BLaER1 treated with 17β-estradiol and CSF1 and Interleukin-3, amounts not matched to agents 10 nM and 100 nM (cell line): ENCODE measurements around the gene GUCY1A2.

Experiments
- H3K27ac ChIP-seq, 11 experiments: shearing (Covaris generic); formaldehyde crosslinking; 2 replicates each; pipeline ENCODE4 v1.8.1; 2022
- H3K27me3 ChIP-seq, 11 experiments: shearing (Covaris generic); formaldehyde crosslinking; 2 replicates each; pipeline ENCODE4 v1.8.1; 2022
- H3K36me3 ChIP-seq, 11 experiments: shearing (Covaris generic); formaldehyde crosslinking; 2 replicates each; pipeline ENCODE4 v1.8.1; 2022
- H3K4me1 ChIP-seq, 10 experiments: shearing (Covaris generic); formaldehyde crosslinking; 2 replicates each; pipeline ENCODE4 v1.8.1; 2022
- H3K4me2 ChIP-seq, 11 experiments: shearing (Covaris generic); formaldehyde crosslinking; 2 replicates each; pipeline ENCODE4 v1.8.1; 2022
- H3K4me3 ChIP-seq, 10 experiments: shearing (Covaris generic); formaldehyde crosslinking; 2 replicates each; pipeline ENCODE4 v1.8.1; 2022
- H3K9ac ChIP-seq, 11 experiments: shearing (Covaris generic); formaldehyde crosslinking; 2 replicates each; pipeline ENCODE4 v1.8.1; 2022
- H3K9me3 ChIP-seq, 11 experiments: shearing (Covaris generic); formaldehyde crosslinking; replicated peaks in 1 of 11; 2 replicates each; pipeline ENCODE4 v1.8.1; 2022
- H4K20me1 ChIP-seq, 11 experiments: shearing (Covaris generic); formaldehyde crosslinking; 2 replicates each; pipeline ENCODE4 v1.8.1; 2022
- Cebpa-rat ChIP-seq, 11 experiments: shearing (Covaris generic); IDR thresholded peaks; 2 replicates each; pipeline ENCODE4 v1.8.1; 2022

Gene GUCY1A2

GRCh38 chr11:106717222-106717621, 301.1 kb downstream of the GUCY1A2 start:
- Histone ChIP-seq H3K9ac (no peak overlapping the region), H4K20me1 (no peaks in the 10 kb centered on the region), H3K9me3 (no peaks in the 10 kb centered on the region), H3K4me2 (no peak overlapping the region), H3K4me3 (no peak overlapping the region), H3K27ac (no peak overlapping the region), H3K27me3 (no peaks in the 10 kb centered on the region), H3K36me3 (no peaks in the 10 kb centered on the region), H3K4me1 (no peaks in the 10 kb centered on the region)
- TF ChIP-seq Cebpa-rat (IDR thresholded peaks at IDR 0.05), result no peak

GRCh38 chr11:106714199-106714598, 304.1 kb downstream of the GUCY1A2 start:
- Histone ChIP-seq H4K20me1 (no peaks in the 10 kb centered on the region), H3K4me2 (no peak overlapping the region), H3K27me3 (no peaks in the 10 kb centered on the region), H3K4me1 (no peaks in the 10 kb centered on the region), H3K4me3 (no peak overlapping the region), H3K9ac (no peak overlapping the region), H3K9me3 (no peaks in the 10 kb centered on the region), H3K27ac (no peak overlapping the region), H3K36me3 (no peaks in the 10 kb centered on the region)
- no peak for TF ChIP-seq Cebpa-rat (IDR thresholded peaks at IDR 0.05)

- no peak overlapping the region for H3K4me3 ChIP-seq
- H3K4me1 ChIP-seq, result no peaks in the 10 kb centered on the region
- no peak overlapping the region for H3K9ac ChIP-seq
- H3K36me3 ChIP-seq, result no peaks in the 10 kb centered on the region
- TF ChIP-seq Cebpa-rat (IDR thresholded peaks at IDR 0.05), result no peak
- no peaks in the 10 kb centered on the region for H3K27me3 ChIP-seq
- H3K4me2 ChIP-seq, result no peak overlapping the region
- no peaks in the 10 kb centered on the region for H4K20me1 ChIP-seq
- no peaks in the 10 kb centered on the region for H3K9me3 ChIP-seq
- H3K27ac ChIP-seq, result no peak overlapping the region
These were observed 309.9 kb downstream of the GUCY1A2 start for GRCh38 chr11:106708348-106708747.

- H3K4me3 ChIP-seq, result no peak overlapping the region
- H3K9ac ChIP-seq, result no peak overlapping the region
- no peaks in the 10 kb centered on the region for H3K9me3 ChIP-seq
- H3K36me3 ChIP-seq, result no peaks in the 10 kb centered on the region
- no peaks in the 10 kb centered on the region for H4K20me1 ChIP-seq
- H3K4me1 ChIP-seq, result no peaks in the 10 kb centered on the region
- no peak overlapping the region for H3K27ac ChIP-seq
- no peak for TF ChIP-seq Cebpa-rat (IDR thresholded peaks at IDR 0.05)
- H3K27me3 ChIP-seq, result no peaks in the 10 kb centered on the region
- H3K4me2 ChIP-seq, result no peak overlapping the region
These were observed 311.9 kb downstream of the GUCY1A2 start for GRCh38 chr11:106706355-106706754.

DNA sequence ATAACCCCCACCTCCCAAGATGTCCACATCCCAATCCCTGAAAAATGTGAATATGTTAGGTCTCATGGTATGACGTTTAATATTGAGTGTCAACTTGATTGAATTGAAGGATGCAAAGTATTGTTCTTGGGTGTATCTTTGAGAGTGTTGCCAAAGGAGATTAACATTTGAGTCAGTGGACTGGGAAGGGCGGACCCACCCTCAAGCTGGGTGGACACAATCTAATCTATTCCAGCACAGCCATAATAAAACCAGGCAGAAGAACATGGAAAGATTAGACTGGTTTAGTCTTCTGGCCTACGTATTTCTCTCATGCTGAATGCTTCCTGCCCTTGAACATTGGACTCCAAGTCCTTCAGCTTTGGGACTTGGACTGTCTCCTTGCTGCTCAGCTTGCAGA, 315.5 kb downstream of the GUCY1A2 start:
- Histone ChIP-seq H3K4me1 (no peaks in the 10 kb centered on the region), H3K9ac (no peak overlapping the region), H3K27ac (no peak overlapping the region), H4K20me1 (no peaks in the 10 kb centered on the region), H3K27me3 (no peaks in the 10 kb centered on the region), H3K36me3 (no peaks in the 10 kb centered on the region), H3K4me3 (no peak overlapping the region), H3K9me3 (no peaks in the 10 kb centered on the region), H3K4me2 (no peak overlapping the region)
- TF ChIP-seq Cebpa-rat (IDR thresholded peaks at IDR 0.05), result no peak

DNA sequence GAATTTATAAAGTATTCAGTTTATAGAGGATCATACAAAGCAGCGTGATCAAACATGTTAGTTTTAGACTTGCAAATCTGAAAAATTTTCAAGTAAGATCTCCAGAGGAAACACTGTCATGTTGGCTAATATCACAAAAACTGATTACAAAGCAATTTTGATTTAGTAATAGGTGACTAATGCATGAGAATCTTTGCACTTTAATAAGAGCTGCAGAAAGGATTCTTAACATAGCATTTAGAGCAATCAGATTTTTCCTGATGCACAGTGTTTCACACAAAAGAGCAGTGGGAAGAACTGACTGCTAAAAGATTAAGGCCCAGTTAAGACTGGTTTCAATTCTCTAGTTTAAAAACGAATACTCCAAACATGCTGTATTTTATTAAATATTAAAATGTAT, 321.2 kb downstream of the GUCY1A2 start:
- peaks cover 0 to 5% (median 0%) of the 10 kb centered on the region in 10 experiments; a peak in 1 of 20 replicates for H3K4me1 ChIP-seq
- no peak overlapping the region for H3K9ac ChIP-seq
- no peaks in the 10 kb centered on the region for H4K20me1 ChIP-seq
- H3K4me3 ChIP-seq, result no peak overlapping the region
- no peak overlapping the region for H3K4me2 ChIP-seq
- H3K27me3 ChIP-seq, result no peaks in the 10 kb centered on the region
- H3K9me3 ChIP-seq, result no peaks in the 10 kb centered on the region
- H3K27ac ChIP-seq, result no peak overlapping the region
- no peak for TF ChIP-seq Cebpa-rat (IDR thresholded peaks at IDR 0.05)
- no peaks in the 10 kb centered on the region for H3K36me3 ChIP-seq

- Histone ChIP-seq H3K4me3 (no peak overlapping the region), H3K9me3 (no peaks in the 10 kb centered on the region), H3K9ac (no peak overlapping the region), H3K4me1 (peaks cover 0 to 5% (median 0%) of the 10 kb centered on the region in 10 experiments; a peak in 1 of 20 replicates), H4K20me1 (no peaks in the 10 kb centered on the region), H3K4me2 (no peak overlapping the region), H3K36me3 (no peaks in the 10 kb centered on the region), H3K27ac (no peak overlapping the region), H3K27me3 (no peaks in the 10 kb centered on the region)
- no peak for TF ChIP-seq Cebpa-rat (IDR thresholded peaks at IDR 0.05)
These were observed 322.8 kb downstream of the GUCY1A2 start for GRCh38 chr11:106695506-106695905.

DNA sequence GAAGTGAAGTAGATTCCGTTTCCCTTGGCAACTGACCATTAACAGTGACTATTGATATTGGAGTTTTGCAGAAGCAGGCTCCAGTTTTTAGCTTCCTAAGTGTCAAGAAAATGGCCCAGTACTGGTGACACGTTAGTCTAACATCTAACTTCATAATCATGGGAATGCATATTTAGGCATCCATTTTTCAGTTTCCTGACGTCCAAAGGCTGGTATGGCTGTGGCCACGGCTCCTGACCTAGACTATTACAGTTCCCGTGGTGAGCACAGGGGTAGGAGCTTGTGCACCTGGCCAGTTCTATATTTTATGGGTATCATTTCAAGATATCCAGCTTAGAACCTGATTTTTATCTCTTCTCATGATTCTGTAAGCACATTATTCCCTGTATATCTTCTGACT, 323.8 kb downstream of the GUCY1A2 start:
- H4K20me1 ChIP-seq, result no peaks in the 10 kb centered on the region
- H3K27ac ChIP-seq, result no peak overlapping the region
- no peak overlapping the region for H3K4me3 ChIP-seq
- H3K9ac ChIP-seq, result no peak overlapping the region
- no peak for TF ChIP-seq Cebpa-rat (IDR thresholded peaks at IDR 0.05)
- no peaks in the 10 kb centered on the region for H3K9me3 ChIP-seq
- no peaks in the 10 kb centered on the region for H3K36me3 ChIP-seq
- no peaks in the 10 kb centered on the region for H3K27me3 ChIP-seq
- H3K4me1 ChIP-seq, result peaks cover 0 to 5% (median 0%) of the 10 kb centered on the region in 10 experiments; a peak in 1 of 20 replicates
- H3K4me2 ChIP-seq, result no peak overlapping the region

DNA sequence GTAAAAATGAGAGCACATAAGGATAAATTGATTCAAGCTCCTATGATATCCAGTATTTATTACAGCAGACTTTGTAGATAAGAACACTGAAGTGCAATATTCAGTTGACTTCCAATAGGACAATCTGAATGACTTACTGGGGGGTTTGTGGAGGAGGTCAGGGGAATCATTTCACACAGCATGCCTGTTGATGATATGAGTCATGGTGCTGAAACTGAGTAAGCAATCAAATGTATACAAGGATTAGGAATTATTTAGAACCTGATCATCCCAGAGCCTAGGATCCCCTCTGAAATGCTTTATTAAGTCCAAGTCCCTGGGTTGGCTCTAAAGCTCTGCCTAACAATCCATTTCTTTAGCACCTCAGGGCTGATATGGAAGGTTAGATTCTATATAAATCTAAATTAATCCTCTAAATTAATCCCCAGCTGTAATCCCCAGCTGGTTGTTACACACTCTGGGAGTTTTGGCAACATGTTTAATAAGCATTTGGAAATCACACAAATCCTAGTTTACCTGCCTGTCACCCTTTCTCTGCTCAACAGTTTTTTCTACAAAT, 326.4 kb downstream of the GUCY1A2 start:
- no peak overlapping the region for H3K4me3 ChIP-seq
- H4K20me1 ChIP-seq, result no peaks in the 10 kb centered on the region
- TF ChIP-seq Cebpa-rat (IDR thresholded peaks at IDR 0.05), result no peak
- no peak overlapping the region for H3K9ac ChIP-seq
- H3K36me3 ChIP-seq, result no peaks in the 10 kb centered on the region
- no peak overlapping the region for H3K27ac ChIP-seq
- H3K9me3 ChIP-seq, result no peaks in the 10 kb centered on the region
- H3K4me2 ChIP-seq, result no peak overlapping the region
- H3K4me1 ChIP-seq, result peaks cover 0 to under 1% (median 0%) of the 10 kb centered on the region in 10 experiments; a peak in 1 of 20 replicates
- H3K27me3 ChIP-seq, result no peaks in the 10 kb centered on the region

- H3K9me3 ChIP-seq, result no peaks in the 10 kb centered on the region
- H3K9ac ChIP-seq, result no peak overlapping the region
- H3K27ac ChIP-seq, result no peak overlapping the region
- no peak overlapping the region for H3K4me2 ChIP-seq
- no peak for TF ChIP-seq Cebpa-rat (IDR thresholded peaks at IDR 0.05)
- H3K4me1 ChIP-seq, result no peaks in the 10 kb centered on the region
- H3K27me3 ChIP-seq, result no peaks in the 10 kb centered on the region
- no peaks in the 10 kb centered on the region for H4K20me1 ChIP-seq
- no peaks in the 10 kb centered on the region for H3K36me3 ChIP-seq
- no peak overlapping the region for H3K4me3 ChIP-seq
These were observed 327.4 kb downstream of the GUCY1A2 start for GRCh38 chr11:106690923-106691322.
